ENCODE data around the gene C2orf78.

Gene C2orf78

DNA sequence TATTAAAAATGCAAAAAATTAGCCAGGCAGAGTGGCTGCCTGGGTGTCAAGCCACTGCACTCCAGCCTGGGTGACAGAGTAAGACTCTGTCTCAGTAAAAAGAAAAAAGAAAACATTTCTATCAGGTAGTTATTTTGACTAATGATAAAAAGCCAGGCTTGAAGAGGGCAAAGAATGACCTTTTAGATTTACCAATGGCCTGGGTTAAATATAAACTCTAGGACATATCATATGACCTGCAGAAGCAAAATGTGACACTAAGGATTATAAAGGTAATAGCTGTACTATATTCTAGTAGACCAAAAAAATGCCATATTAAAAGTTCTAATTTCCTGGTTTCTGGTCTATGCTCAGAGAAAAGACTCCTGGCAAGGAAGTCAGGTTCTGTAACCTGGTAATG, 28.7 kb downstream of the C2orf78 start:
- no peak overlapping the region for H3K4me3 ChIP-seq (ENCODE audit: insufficient read depth, low read length, poor library complexity, severe bottlenecking)
- no peaks in the 10 kb centered on the region for H3F3A ChIP-seq (ENCODE audit: insufficient read depth)
- no peak overlapping the region for H3K4me2 ChIP-seq (ENCODE audit: low read depth, low read length, poor library complexity, severe bottlenecking)
- H3K27ac ChIP-seq (ENCODE audit: low read depth, low read length), result no peak overlapping the region
- no peak overlapping the region for H3K9ac ChIP-seq (ENCODE audit: low read length)
- H3K36me3 ChIP-seq (ENCODE audit: low read length), result no peaks in the 10 kb centered on the region
- no peak for TF ChIP-seq EZH2phosphoT487 (conservative IDR thresholded peaks at IDR 0.05; ENCODE audit: low read length)
- TF ChIP-seq, protein P1, sequence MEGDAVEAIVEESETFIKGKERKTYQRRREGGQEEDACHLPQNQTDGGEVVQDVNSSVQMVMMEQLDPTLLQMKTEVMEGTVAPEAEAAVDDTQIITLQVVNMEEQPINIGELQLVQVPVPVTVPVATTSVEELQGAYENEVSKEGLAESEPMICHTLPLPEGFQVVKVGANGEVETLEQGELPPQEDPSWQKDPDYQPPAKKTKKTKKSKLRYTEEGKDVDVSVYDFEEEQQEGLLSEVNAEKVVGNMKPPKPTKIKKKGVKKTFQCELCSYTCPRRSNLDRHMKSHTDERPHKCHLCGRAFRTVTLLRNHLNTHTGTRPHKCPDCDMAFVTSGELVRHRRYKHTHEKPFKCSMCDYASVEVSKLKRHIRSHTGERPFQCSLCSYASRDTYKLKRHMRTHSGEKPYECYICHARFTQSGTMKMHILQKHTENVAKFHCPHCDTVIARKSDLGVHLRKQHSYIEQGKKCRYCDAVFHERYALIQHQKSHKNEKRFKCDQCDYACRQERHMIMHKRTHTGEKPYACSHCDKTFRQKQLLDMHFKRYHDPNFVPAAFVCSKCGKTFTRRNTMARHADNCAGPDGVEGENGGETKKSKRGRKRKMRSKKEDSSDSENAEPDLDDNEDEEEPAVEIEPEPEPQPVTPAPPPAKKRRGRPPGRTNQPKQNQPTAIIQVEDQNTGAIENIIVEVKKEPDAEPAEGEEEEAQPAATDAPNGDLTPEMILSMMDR (IDR thresholded peaks at IDR 0.05; ENCODE audit: insufficient read depth, low read length, poor library complexity, severe bottlenecking), result no peak
- no peaks in the 10 kb centered on the region for H3K9me3 ChIP-seq (ENCODE audit: insufficient read depth, low read length)
- no peaks in the 10 kb centered on the region for H3K9me2 ChIP-seq (replicated peaks; ENCODE audit: insufficient read depth, low read length)
- H2AFZ ChIP-seq (ENCODE audit: low read depth, low read length, severe bottlenecking), result no peak overlapping the region
- no peaks in the 10 kb centered on the region for H3K79me2 ChIP-seq (ENCODE audit: insufficient read depth, low read length)
- 0 out of 2 replicates have a peak, but pooled peaks cover 2% of the 10 kb centered on the region for H3K27me3 ChIP-seq (ENCODE audit: low read length)
- H4K20me1 ChIP-seq (ENCODE audit: low read depth, low read length), result no peaks in the 10 kb centered on the region

DNA sequence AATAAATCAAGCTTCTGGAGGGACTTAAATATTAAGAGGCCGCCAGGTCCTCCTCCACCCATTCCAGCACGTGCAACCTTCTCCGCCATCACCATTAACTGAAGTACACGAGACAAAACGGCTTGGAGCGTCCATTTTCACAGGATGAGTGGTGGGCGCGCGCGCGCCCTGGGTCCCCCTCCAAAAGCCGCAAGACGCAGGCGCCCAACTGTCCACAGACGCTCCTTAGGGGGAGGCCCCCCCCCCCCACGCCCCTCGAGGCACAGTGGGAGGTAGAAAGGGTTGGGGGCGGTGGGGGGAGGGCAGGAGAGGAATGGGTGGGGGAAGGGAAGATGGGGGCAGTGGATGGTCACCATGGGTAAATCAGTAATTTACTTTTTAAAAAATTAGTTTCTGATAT, 34.3 kb downstream of the C2orf78 start:
- no peaks in the 10 kb centered on the region for H3F3A ChIP-seq (ENCODE audit: insufficient read depth)
- no peaks in the 10 kb centered on the region for H3K79me2 ChIP-seq (ENCODE audit: insufficient read depth, low read length)
- H3K27me3 ChIP-seq (ENCODE audit: low read length), result no peaks in the 10 kb centered on the region
- H3K9me2 ChIP-seq (replicated peaks; ENCODE audit: insufficient read depth, low read length), result no peaks in the 10 kb centered on the region
- no peaks in the 10 kb centered on the region for H4K20me1 ChIP-seq (ENCODE audit: low read depth, low read length)
- no peak for TF ChIP-seq EZH2phosphoT487 (conservative IDR thresholded peaks at IDR 0.05; ENCODE audit: low read length)
- TF ChIP-seq, protein P1 (IDR thresholded peaks at IDR 0.05; ENCODE audit: insufficient read depth, low read length, poor library complexity, severe bottlenecking), result no peak
- no peaks in the 10 kb centered on the region for H3K36me3 ChIP-seq (ENCODE audit: low read length)
- no peak overlapping the region for H3K9ac ChIP-seq (ENCODE audit: low read length)
- H3K4me2 ChIP-seq (ENCODE audit: low read depth, low read length, poor library complexity, severe bottlenecking), result no peak overlapping the region
- no peak overlapping the region for H3K4me3 ChIP-seq (ENCODE audit: insufficient read depth, low read length, poor library complexity, severe bottlenecking)
- H3K9me3 ChIP-seq (ENCODE audit: insufficient read depth, low read length), result no peaks in the 10 kb centered on the region
- H3K27ac ChIP-seq (ENCODE audit: low read depth, low read length), result no peak overlapping the region
- H2AFZ ChIP-seq (ENCODE audit: low read depth, low read length, severe bottlenecking), result no peak overlapping the region

DNA sequence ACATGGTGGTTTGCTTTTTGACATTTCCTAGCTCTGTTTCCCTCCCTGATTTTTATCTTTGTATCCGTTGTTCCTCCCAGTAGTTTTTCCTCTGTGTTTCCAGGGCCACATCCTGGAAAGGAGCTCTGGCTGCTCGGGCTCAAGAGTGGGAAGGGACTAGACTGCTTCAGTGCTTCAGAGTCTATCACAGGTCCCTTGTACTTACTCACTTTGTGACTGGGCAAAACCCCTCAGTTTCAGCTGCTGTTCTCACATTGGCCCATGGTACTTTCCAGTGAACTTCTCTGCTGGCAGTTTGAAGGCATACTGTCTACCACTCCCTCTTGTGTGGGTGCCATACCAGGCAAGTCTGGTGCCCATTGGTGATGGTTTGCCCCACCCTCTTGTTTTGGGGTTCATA, 37.2 kb downstream of the C2orf78 start:
- no peak for TF ChIP-seq EZH2phosphoT487 (conservative IDR thresholded peaks at IDR 0.05; ENCODE audit: low read length)
- TF ChIP-seq, protein P1 (IDR thresholded peaks at IDR 0.05; ENCODE audit: insufficient read depth, low read length, poor library complexity, severe bottlenecking), result no peak
- H3K27me3 ChIP-seq (ENCODE audit: low read length), result no peaks in the 10 kb centered on the region
- no peaks in the 10 kb centered on the region for H3F3A ChIP-seq (ENCODE audit: insufficient read depth)
- H3K4me3 ChIP-seq (ENCODE audit: insufficient read depth, low read length, poor library complexity, severe bottlenecking), result no peak overlapping the region
- H3K9me2 ChIP-seq (replicated peaks; ENCODE audit: insufficient read depth, low read length), result no peaks in the 10 kb centered on the region
- no peaks in the 10 kb centered on the region for H3K79me2 ChIP-seq (ENCODE audit: insufficient read depth, low read length)
- no peak overlapping the region for H2AFZ ChIP-seq (ENCODE audit: low read depth, low read length, severe bottlenecking)
- no peak overlapping the region for H3K9ac ChIP-seq (ENCODE audit: low read length)
- no peak overlapping the region for H3K4me2 ChIP-seq (ENCODE audit: low read depth, low read length, poor library complexity, severe bottlenecking)
- H3K36me3 ChIP-seq (ENCODE audit: low read length), result no peaks in the 10 kb centered on the region
- no peaks in the 10 kb centered on the region for H4K20me1 ChIP-seq (ENCODE audit: low read depth, low read length)
- H3K27ac ChIP-seq (ENCODE audit: low read depth, low read length), result no peak overlapping the region
- no peaks in the 10 kb centered on the region for H3K9me3 ChIP-seq (ENCODE audit: insufficient read depth, low read length)

Measured in SU-DHL-6 (cell line).